HG02981 (cell line): ENCODE measurements around the gene MYH3.
A peak's percentile ranks its signal among the peaks of the same experiment; 100 is the strongest.

Source experiments
- ATAC-seq: cut with Tn5 transposase; IDR thresholded peaks from one replicate; pipeline ENCODE4 v1.9.1; 2021; ENCODE audit warnings: mild to moderate bottlenecking, moderate library complexity; ENCODE audit not compliant: unreplicated experiment

The MYH3 gene

GRCh38 chr17:10616502-10617119 lies 40.5 kb downstream of the MYH3 start:
- peak; percentile 62 for ATAC-seq

- no peak for ATAC-seq
Observed at GRCh38 chr17:10614536-10615155, 42.5 kb downstream of the MYH3 start.

- ATAC-seq = no peak
Observed at GRCh38 chr17:10613775-10614513, 43.2 kb downstream of the MYH3 start.

GRCh38 chr17:10612957-10613744 lies 44.0 kb downstream of the MYH3 start:
- no peak for ATAC-seq

GRCh38 chr17:10610884-10611283 lies 46.2 kb downstream of the MYH3 start:
- ATAC-seq = no peak

- no peak for ATAC-seq
Observed at GRCh38 chr17:10608244-10608643, 48.9 kb downstream of the MYH3 start.

GRCh38 chr17:10606110-10606509 lies 51.0 kb downstream of the MYH3 start:
- ATAC-seq = no peak

GRCh38 chr17:10605221-10605783 lies 51.8 kb downstream of the MYH3 start:
- no peak for ATAC-seq

GRCh38 chr17:10604521-10604920 lies 52.6 kb downstream of the MYH3 start:
- ATAC-seq = no peak

GRCh38 chr17:10603931-10604330 lies 53.2 kb downstream of the MYH3 start:
- no peak for ATAC-seq

GRCh38 chr17:10600571-10600970 lies 56.5 kb downstream of the MYH3 start:
- ATAC-seq = no peak

- no peak for ATAC-seq
Observed at GRCh38 chr17:10598621-10599020, 58.5 kb downstream of the MYH3 start.

- ATAC-seq = no peak
Observed at GRCh38 chr17:10589553-10590145, 67.5 kb downstream of the MYH3 start.

- no peak for ATAC-seq
Observed at GRCh38 chr17:10585529-10585928, 71.6 kb downstream of the MYH3 start.

- no peak for ATAC-seq
Observed at GRCh38 chr17:10583834-10584233, 73.3 kb downstream of the MYH3 start.

- no peak for ATAC-seq
Observed at GRCh38 chr17:10579270-10579669, 77.8 kb downstream of the MYH3 start.
